Measurements from ENCODE around the gene HPS3. TPM values are rescaled to one million over a fixed set of nuclear protein-coding genes. Genes with fewer than 3 reads are reported as not detected.
"Not testable (repeated sequence)": the region's sequence is repeated elsewhere in the genome, so short reads cannot be mapped to it uniquely, and the experiment has no call there.

HPS3 gene
- total RNA-seq, 1 donor from 2014 or later = 25.1 TPM

GRCh38 chr3:149186721-149187120 is 57.3 kb downstream of the HPS3 start:
- H3K27ac ChIP-seq = no peak overlapping the region

GRCh38 chr3:149188494-149188893 is 59.1 kb downstream of the HPS3 start:
- H3K4me3 ChIP-seq = no peak overlapping the region
- H3K27ac ChIP-seq = no peak overlapping the region
- no peak for ATAC-seq
- TF ChIP-seq CTCF (IDR thresholded peaks at IDR 0.05) = no peak
- H3K27me3 ChIP-seq (ENCODE audit: low read depth) = no peaks in the 10 kb centered on the region
- no peaks in the 10 kb centered on the region for H3K9me3 ChIP-seq
- no peak for DNase-seq
- intact Hi-C loops (cut with DNase I) = no loop called here
- H3K4me1 ChIP-seq = no peaks in the 10 kb centered on the region
- no peaks in the 10 kb centered on the region for H3K36me3 ChIP-seq

More at GRCh38 chr3:149186721-149187120, 57.3 kb downstream of the HPS3 start:
- no peak for ATAC-seq
- no peaks in the 10 kb centered on the region for H3K27me3 ChIP-seq (ENCODE audit: low read depth)
- no peaks in the 10 kb centered on the region for H3K4me1 ChIP-seq
- no peak for DNase-seq
- H3K36me3 ChIP-seq = no peaks in the 10 kb centered on the region
- intact Hi-C loops (cut with DNase I) = no loop called here
- H3K4me3 ChIP-seq = no peak overlapping the region
- no peaks in the 10 kb centered on the region for H3K9me3 ChIP-seq
- TF ChIP-seq CTCF (IDR thresholded peaks at IDR 0.05) = no peak

GRCh38 chr3:149195221-149195620 is 65.8 kb downstream of the HPS3 start:
- peaks cover 7% of the 10 kb centered on the region for H3K4me1 ChIP-seq
- no peak overlapping the region for H3K4me3 ChIP-seq
- H3K36me3 ChIP-seq = no peaks in the 10 kb centered on the region
- no peaks in the 10 kb centered on the region for H3K9me3 ChIP-seq
- DNase-seq (no peak), ATAC-seq (no peak)
- no peak overlapping the region for H3K27ac ChIP-seq
- TF ChIP-seq CTCF (IDR thresholded peaks at IDR 0.05) = no peak
- no peaks in the 10 kb centered on the region for H3K27me3 ChIP-seq (ENCODE audit: low read depth)
- intact Hi-C loops (cut with DNase I) = no loop called here

- H3K27ac ChIP-seq; H3K27me3 ChIP-seq (ENCODE audit: low read depth); DNase-seq; H3K36me3 ChIP-seq; intact Hi-C loops (cut with DNase I); H3K9me3 ChIP-seq; H3K4me3 ChIP-seq; H3K4me1 ChIP-seq; ATAC-seq: not testable (repeated sequence)
Measured at GRCh38 chr3:149196805-149197592, 67.6 kb downstream of the HPS3 start.

GRCh38 chr3:149197669-149198068 is 68.2 kb downstream of the HPS3 start:
- no peaks in the 10 kb centered on the region for H3K9me3 ChIP-seq
- H3K36me3 ChIP-seq = no peaks in the 10 kb centered on the region
- H3K27ac ChIP-seq = no peak overlapping the region
- intact Hi-C loops (cut with DNase I) = no loop called here
- ATAC-seq (no peak), DNase-seq (no peak)
- no peak for TF ChIP-seq CTCF (IDR thresholded peaks at IDR 0.05)
- no peaks in the 10 kb centered on the region for H3K27me3 ChIP-seq (ENCODE audit: low read depth)
- H3K4me1 ChIP-seq = peaks cover 7% of the 10 kb centered on the region
- H3K4me3 ChIP-seq = no peak overlapping the region

- TF ChIP-seq CTCF (IDR thresholded peaks at IDR 0.05) = no peak
- no peak overlapping the region for H3K27ac ChIP-seq
- H3K27me3 ChIP-seq (ENCODE audit: low read depth) = no peaks in the 10 kb centered on the region
- intact Hi-C loops (cut with DNase I) = no loop called here
- H3K9me3 ChIP-seq = no peaks in the 10 kb centered on the region
- H3K36me3 ChIP-seq = no peaks in the 10 kb centered on the region
- ATAC-seq (no peak), DNase-seq (no peak)
- H3K4me1 ChIP-seq = peaks cover 7% of the 10 kb centered on the region
- no peak overlapping the region for H3K4me3 ChIP-seq
Measured at GRCh38 chr3:149198611-149199010, 69.2 kb downstream of the HPS3 start.

Measured in lower lobe of right lung (tissue), 2 donors.